Stimulated activated CD8-positive, alpha-beta memory T cell treated with anti-CD3 and anti-CD28 coated beads, Interleukin-15, amount 100 ng/mL, for 1 hour (primary cell): ENCODE results near the gene PFDN6.

Experiments
- DNase-seq: peaks from one replicate; pipeline ENCODE4 v3.0.0-alpha.2; 2020; ENCODE audit warnings: low read depth

Gene PFDN6

GRCh38 chr6:33295621-33296369, 6.4 kb downstream of the PFDN6 start:
- DNase-seq, result no peak

DNA sequence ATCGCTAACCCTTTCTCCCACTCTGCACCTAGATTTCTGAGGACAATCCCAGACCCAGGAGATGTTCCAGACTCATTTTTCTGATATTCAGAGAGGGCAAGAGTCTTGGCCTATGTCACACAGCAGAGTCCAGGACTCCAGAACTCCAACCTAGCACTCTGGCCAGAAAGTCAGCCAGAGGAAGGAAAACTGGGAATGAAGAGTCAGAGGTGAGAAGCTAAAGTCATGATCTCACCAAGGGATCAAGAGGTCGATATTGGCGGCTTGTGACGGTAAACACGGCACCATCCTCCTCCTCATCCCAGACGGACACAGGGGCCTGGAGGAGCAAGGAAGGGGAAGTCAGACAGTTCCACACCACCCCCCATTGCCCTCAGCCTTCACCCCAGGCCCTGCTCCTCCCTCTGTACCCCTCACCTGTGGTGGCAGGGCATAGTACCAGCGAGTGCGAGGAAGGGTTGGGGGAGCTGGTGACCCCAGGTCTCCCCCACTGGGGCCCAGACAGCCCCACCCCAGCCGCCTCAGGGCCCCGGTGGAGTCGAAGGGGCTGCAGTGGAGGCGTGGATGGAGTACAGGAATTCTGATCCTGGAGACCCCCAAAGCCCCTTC, 7.5 kb downstream of the PFDN6 start:
- DNase-seq, result no peak

GRCh38 chr6:33297406-33297955, 8.1 kb downstream of the PFDN6 start:
- DNase-seq, result no peak

- DNase-seq, result no peak
These were observed 8.8 kb downstream of the PFDN6 start for GRCh38 chr6:33297956-33298772.

- DNase-seq, result no peak
These were observed 9.4 kb downstream of the PFDN6 start, which contains the start of gene RGL2 for GRCh38 chr6:33298773-33299236. Gene RGL2 (minus strand): TSS chr6:33298942. CDS start chr6:33298610, 332 bp downstream.

DNA sequence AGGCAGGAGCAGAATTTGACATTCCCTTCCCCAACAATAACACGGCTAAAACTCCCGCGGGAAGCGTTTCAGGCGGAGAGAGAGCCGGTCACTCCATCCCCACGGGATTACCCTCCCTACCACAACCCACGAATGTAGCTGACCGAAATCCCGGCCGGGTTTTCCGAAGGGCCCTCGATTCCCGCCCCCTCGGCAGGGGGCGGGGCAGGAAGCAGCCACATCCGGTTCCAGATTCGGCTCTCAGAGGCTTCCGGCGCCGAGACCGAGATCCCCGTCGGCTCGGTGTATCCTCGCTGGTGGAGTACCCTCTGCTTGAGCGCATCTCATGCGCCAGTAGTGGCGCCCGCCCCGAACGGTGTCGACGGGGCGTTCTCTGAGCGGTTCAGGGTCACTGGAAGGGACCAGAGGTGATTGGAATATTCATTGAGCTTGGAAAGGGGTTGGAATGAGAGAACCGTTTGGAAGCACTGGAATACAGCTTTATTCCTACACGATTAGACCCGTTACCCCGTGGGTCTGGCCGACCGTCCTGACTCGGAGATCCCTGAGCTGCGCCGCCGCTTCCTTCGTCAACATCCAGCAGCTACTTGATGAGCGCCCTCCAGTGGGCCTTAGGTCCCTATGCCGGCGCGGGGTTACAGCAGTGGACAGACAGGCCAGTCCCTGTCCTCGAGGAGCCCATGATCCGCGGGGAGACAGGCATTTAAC, 10.0 kb downstream of the PFDN6 start:
- peak; percentile 90 for DNase-seq

GRCh38 chr6:33301877-33302276, 12.5 kb downstream of the PFDN6 start:
- DNase-seq, result no peak

DNA sequence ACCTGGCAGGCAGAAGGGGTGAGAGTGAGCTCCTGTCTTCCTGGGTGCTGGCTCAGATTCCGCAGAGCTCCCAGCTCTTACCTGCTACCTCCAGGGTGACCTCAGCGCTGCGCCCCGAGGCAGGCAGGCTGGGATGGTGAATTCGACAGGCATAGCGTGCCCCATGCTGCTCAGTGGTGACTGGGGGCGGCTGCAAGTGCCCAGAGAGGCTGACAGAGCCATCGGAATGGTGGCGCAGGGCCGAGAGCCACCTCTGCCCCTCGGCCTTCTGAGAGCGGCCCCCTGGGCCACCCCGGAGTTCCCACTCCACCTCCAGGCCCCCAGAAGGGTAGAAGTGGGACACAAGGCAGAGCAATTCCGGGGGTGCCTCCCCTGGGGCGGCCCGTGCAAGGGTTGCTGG, 14.8 kb downstream of the PFDN6 start:
- DNase-seq, result no peak

DNA sequence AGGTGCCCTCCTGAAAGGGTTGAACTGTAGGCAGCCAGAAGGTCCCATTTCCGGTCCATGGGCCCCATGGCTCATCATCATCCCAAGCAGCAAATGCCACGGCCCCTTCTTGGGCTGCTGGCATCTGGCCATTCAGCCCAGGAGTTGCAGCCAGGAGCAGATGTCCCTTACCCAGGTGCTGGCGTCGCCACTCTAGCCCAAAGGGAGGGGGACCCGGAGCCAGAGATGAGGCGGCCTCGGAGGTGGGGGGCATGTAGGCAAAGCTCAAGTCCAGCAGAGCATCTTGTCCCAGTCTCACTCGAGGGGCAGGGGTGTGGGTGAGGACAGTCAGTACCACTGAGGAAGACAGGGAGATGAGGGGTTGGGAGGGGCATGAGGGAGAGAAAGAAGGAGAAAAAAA, 15.7 kb downstream of the PFDN6 start:
- DNase-seq, result no peak

DNA sequence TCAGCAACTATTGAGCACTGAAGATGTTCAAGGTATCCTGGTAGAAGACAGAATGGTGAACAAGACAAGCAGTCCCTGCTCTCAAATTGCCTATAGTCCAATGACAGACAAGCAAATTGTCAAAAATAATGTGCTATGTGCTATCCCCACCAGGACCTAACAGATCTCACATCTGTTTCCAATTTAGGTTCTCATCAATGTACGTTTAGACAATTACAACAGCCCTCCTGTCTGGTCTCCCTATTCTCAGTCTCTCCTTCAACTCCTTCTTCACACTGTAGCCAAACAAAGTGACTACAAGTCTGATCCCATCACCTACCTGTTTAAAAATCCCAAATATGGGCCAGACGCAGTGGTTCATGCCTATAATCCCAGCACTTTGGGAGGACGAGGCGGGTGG, 17.0 kb downstream of the PFDN6 start:
- no peak for DNase-seq

DNA sequence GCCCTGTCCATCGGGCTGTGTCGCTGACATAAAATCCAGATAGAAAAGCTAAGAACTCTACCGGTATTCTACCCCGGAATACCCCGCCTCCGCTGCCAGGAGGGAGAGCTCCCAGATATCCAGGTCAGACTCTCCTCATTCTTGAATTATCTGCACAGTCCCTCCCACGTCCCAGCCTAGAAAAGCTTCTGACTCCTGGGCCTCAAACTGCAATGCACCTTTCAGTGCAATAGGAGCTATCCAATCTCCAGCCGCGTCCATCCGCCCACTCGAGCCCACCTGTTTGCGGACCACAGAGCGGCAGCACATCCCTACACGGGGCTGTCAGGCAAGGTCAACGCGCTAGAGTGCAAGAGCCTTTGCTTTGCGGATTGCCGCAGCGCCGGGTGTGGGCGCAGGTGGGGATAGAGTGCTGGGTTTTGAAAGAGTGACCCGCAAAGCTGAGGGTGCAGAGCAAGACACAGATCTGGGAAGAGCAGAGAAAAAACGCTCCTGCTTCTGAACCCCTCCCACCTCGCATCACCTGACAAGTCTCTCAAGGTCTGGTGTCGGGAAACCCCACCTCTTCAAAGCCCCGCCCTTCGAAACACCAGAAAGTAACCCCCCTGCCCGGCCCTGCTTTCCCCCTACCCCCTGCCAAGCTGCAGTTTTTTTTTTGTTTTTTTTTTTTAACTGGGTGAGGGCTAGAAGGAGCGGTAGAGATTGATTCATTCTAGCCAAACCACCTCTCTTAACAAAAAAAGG, 23.1 kb downstream of the PFDN6 start:
- peak; percentile 71 for DNase-seq

GRCh38 chr6:33313105-33313708, 23.8 kb downstream of the PFDN6 start:
- no peak for DNase-seq

- DNase-seq, result peak; percentile 67
These were observed 24.5 kb downstream of the PFDN6 start, which contains the start of gene TAPBP for GRCh38 chr6:33313709-33314514. Gene TAPBP (minus strand): TSS chr6:33314078. CDS start chr6:33314041, 37 bp downstream.

DNA sequence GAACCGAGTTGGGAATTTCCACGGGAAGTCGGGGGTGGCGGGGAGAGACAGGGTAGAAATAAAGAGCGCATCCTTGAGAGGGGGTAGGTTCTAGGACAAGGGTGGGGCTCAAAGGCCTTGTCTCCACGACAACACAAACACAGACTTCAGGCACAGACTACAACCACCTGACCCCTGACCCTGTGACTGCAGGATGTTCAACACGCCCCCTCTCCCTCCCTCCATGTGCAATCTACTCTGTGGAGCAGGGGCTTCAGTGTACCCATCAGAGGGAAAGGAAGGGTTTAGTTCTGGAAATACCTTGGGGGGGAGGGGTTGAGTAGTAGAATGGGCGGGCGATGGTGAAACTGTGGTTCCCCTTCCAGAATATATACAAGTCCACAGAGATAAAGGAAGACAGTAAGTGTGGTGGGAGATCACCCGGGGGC, 25.1 kb downstream of the PFDN6 start:
- peak; percentile 39 for DNase-seq

DNA sequence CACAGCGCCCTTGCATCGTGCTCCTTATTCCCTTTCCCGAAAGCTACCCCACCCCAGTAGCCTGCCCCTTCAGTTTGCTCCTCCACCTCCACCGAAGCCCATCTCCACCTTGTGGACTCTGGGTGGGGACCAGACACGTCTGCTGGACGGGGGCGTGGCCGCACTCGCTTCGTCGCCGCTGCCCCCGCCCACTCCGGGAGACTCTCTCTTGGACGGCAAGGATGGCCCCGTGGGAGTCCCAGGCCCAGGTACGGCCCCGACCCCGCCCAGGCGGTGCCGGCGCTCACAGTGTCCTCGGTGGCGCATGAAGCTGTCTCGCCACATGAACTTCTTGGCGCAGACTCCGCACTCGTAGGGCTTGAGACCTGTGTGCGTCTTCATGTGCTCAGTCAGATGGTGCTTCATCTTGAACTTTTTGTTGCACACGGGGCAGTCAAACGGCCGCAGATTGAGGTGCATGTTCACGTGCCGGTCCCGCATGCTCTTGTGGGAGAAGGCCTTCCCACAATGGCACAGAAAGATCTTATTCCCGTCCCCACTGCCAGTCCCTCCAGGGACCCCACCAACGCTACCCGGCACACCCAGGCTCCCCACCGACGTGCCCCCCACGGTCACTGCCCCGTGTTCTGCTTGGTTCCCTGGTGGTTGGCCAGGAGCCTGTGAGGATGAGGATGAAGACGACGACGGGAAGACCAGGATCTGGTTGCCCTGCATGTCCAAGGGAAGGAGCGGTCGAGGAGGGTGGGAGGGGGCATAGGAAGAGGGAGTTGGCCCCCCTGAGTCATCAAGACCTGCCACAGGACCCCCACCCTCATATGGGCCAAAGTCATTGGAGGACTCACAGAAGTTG, 25.8 kb downstream of the PFDN6 start:
- no peak for DNase-seq

DNA sequence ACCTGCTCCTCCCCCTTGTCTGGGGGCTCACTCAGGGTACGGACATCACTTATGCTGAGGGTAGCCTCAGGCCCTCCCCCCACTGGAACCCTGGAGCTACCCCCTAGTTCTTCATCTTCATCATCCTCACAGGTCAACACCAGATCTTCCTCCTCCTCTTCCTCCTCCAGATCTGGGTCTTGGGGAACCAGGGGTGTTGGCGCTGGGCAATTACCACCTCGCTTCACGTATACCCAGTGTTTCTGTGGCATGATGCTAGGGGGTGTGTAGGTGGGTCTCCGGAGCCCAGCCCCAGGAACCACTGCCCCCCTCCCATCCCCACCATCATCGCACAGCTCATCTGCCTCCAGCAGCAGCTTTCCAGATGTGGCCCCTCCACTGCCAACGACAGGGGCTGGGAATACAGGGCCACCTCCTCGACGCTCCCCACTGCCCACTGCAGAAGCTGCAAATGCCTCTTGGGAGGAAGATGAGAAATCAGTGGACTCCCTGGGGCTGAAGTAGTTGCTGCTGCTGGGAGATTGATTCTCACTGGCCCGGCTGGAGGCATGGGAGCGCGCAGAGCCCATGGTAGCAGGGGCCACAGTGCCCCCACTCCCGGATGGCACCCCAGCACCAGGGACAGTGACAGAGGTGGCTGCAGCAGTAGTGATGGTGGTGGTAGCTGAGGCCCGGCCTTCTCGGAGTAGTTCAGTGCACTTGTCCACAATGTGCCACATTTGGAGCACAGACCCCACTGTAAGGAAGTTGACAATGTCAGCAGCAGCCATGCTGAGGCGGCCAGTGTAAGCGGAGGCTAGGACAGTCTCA, 26.6 kb downstream of the PFDN6 start:
- DNase-seq, result no peak

- DNase-seq, result no peak
These were observed 27.4 kb downstream of the PFDN6 start for GRCh38 chr6:33316603-33317418.
